ENCODE measurements around the gene CLCN5.

- no peak for TF ChIP-seq CTCF (IDR thresholded peaks at IDR 0.05; ENCODE audit: low read depth, low read length, poor library complexity, severe bottlenecking)
- no peak for TF ChIP-seq EZH2phosphoT487 (IDR thresholded peaks at IDR 0.05; ENCODE audit: borderline replicate concordance, low read length)
These were observed 21.3 kb upstream of the CLCN5 start for GRCh38 chrX:49901048-49901447.
